Stimulated activated CD4-positive, alpha-beta T cell treated with anti-CD3 and anti-CD28 coated beads, TNF-alpha, amount 100 ng/mL, for 24 hours (primary cell): ENCODE data around the gene SUPT3H.

Experiments
- DNase-seq, 3 experiments: peaks; one replicate each; pipeline ENCODE4 v3.0.0-alpha.2; 2020; ENCODE audit warnings: low read depth in 3 of 3

The SUPT3H gene

DNA sequence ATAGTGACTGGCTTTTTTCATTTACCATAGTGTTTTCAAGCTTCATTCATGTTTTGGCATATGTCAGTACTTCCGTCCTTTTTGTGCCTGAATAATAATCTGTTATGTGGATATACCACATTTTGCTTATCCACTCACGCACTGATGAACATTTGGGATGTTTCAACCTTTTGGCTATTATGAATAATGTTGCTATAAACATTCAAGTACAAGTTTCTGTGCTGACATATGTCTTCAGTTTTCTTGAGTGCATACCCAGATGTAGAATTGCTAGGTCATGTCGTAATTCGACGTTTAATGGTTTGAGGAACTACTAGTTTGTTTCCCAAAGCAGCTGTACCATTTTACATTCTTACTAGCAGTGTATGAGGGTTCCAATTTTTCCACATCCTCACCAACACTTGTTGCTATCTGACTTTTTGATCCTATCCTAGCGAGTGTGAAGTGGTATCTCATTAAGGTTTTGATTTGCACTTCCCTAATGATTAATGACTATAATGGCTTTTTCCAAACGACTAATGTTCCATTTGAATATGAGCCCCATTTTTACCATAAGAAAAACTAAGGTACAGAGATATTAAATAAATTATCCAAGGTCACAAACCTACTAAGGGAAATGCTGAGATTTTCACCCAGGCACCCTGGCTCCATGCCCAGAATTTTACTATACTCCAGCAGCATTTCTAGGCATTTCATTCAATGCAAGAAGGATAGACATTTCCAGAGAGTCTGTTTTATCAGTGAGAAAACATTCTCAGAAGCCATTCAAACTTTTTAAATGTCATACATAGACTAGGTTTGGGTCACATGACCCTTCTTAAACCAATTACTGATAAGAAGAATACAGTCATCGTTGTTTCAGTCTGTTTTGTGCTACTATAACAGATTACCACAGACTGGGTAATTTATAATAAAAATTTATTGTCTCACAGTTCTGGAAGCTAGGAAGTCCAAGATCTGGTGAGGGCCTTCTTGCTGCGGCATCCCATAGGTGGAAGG lies 120.7 kb downstream of the SUPT3H start:
- DNase-seq, result no peak

DNA sequence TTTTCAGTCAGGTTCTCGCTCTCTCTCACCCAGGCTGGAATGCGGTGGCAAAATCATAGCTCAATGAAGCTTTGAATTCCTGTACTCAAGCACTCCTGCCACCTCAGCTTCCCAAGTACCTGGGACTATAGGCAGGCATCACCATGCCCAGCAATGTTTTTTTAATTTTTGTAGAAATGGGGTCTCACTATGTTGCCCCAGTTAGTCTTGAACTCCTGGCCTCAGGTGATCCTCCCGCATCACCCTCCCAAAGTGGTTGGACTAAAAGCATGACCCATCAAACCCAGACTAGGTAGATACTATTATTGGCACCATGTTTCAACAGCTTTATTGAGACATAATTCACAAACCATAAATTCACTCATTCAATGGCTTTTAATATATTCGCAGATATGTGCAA lies 122.3 kb downstream of the SUPT3H start:
- no peak for DNase-seq

DNA sequence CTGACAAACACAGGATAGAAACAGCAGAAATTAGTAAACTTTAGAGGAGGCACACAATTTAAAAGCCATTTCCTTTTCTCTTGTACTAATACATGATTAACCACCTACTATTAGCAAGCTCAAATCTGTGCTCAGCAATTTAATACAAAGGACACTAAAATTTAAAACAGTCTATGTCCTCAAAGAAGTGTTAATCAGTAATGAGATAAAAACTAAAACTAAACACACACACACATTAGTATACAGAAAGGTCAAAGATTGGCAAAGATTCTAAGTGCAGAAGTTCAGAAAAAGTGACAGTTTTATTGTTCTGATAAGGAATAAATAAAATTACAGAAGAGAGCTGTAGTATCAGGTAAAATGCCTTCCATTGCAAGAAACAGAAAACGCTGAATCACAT lies 123.5 kb downstream of the SUPT3H start:
- no peak for DNase-seq

DNA sequence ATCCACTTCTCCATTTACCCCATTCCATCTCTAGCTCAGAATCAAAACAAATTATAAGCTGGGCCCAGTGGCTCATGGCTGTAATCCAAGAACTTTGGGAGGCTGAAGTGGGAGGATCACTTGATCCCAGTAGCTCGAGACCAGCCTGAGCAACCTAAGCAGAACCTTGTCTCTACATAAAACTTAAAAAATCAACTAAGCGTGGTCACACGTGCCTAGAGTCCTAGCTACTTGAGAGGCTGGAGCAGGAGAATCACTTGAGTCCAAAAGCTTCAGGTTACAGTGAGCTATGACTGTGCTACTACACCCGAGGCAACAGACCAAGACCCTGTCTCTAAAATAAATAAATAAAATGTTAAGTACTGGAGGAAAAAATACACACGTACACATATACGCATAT lies 124.3 kb downstream of the SUPT3H start:
- DNase-seq, result no peak

DNA sequence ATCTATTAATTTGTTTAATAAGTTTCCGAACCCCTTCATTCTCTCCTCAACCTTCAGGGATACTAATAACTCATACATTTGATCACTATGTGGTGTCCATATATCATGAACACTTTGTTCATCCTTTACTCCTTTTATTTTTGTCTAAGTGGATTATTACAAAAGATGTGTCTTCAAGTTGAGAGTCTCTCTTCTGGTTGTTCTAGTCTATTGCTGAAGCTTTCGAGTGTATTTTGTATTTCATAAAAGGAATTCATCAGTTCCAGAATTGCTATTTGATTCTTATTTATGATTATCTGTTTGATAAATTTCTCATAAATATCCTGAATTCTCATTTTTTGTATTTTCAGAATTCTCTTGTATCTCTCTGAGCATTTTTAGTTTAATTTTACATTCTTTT lies 146.1 kb downstream of the SUPT3H start:
- no peak for DNase-seq

- DNase-seq, result no peak
Observed at GRCh38 chr6:45229416-45229815, 148.3 kb downstream of the SUPT3H start.

DNA sequence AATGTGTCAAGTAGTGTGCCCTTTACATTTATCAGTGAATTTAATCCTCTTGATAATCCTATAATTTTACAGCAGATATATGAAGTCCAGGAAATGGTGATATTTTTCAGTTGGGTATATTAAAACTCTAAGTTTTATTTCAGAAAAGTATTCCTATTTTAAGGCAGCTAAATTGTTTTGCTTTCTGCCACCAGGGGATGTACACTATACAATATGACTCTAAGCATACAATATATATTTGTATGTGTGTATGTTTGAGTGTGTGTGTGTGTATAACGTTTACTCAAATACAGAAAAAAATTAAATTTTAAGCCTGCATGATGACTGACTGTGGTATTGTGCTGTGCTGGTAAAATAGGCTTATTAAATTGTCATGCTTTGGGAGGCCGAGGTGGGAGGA lies 151.7 kb downstream of the SUPT3H start:
- DNase-seq, result no peak

GRCh38 chr6:45222380-45222779 lies 155.4 kb downstream of the SUPT3H start:
- no peak for DNase-seq

DNA sequence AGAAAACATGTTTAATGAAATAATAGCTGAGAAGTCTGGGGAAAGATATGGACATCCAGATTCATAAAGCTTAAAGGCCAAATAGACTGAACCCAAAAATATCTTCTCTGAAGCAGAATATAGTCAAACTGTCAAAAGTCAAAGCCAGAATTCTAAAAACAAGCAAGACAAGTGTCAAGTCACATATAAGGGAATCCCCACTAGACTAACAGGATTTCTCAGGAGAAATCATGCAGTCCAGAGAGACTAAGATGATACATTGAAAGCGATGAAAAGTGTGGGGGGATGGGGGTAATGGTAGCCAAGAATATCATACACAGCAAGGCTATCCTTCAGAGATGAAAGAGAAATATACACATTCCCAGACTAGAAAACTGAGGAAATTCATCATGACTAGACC lies 162.0 kb downstream of the SUPT3H start:
- no peak for DNase-seq

GRCh38 chr6:45212976-45213375 lies 164.8 kb downstream of the SUPT3H start:
- no peak for DNase-seq

DNA sequence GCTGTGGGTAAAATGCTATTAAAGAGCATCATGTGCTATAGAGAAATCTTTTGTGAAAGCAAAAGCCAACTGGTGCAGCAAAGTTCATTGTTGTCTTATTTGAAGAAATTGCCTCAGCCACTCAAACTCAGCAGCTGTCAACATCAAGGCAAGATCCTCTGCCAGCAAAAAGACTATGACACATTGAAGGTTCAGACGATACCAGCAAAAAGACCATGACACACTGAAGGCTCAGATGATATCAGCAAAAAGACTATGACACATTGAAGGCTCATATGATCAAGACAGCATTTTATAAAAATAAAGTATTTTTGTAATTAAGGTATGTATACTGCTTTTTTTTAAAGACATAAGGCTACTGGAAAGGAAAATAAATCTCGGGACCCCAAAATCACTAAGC lies 168.0 kb downstream of the SUPT3H start:
- DNase-seq, result no peak

DNA sequence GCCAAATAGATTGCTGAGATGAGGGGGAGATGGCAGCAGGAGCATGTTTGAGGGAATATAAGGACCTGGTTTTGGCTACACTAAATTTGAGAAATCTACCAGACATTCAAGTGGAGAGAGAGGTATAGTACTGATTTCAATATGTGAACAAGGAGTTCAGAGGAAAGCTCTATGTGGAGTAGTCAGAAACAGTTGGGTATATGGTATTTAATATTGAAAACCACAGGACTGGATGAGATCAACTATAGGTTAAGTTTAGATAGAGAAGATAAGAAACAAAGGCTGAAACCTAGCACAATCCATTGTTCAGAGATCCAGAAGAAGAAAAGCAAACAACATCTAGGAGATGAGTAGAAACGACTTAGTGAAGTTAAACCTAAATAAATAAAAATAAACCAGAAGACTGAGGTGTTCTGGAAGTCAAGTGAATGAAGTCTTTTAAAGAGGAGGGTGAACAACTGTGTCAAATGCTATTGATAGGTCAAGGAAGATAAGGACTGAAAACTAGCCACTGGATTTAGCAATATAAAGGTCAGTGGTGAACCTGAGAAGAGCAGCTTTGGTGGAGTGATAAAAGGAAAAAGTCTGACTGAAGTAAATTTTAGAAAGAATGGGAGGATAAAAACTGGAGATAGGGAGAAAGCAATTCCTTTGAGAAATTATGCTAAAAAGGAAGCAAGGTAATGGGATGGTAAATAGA lies 170.8 kb downstream of the SUPT3H start:
- DNase-seq, result no peak

GRCh38 chr6:45201484-45201883 lies 176.2 kb downstream of the SUPT3H start:
- no peak for DNase-seq

- DNase-seq, result no peak
Observed at GRCh38 chr6:45200510-45200909, 177.2 kb downstream of the SUPT3H start.

- DNase-seq, result no peak
Observed at GRCh38 chr6:45199554-45199953, 178.2 kb downstream of the SUPT3H start.

DNA sequence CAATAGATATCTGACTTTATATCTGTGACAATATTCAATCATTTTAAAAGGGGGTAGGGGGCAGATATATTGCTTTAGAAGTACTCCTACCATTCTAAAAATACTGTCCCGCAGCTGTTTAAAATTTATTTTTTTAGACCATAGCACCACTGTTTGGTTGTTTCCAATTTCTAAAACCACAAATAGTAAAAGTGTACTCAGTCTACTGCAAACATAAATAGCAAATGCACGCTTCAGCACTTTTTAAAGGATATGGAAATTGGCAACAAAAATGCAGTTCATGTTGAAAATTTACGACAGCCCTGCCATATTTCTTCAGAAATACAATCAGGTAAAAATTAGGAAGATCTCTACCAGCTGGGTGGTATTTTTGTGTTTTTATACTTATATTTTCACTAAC lies 181.6 kb downstream of the SUPT3H start:
- no peak for DNase-seq

DNA sequence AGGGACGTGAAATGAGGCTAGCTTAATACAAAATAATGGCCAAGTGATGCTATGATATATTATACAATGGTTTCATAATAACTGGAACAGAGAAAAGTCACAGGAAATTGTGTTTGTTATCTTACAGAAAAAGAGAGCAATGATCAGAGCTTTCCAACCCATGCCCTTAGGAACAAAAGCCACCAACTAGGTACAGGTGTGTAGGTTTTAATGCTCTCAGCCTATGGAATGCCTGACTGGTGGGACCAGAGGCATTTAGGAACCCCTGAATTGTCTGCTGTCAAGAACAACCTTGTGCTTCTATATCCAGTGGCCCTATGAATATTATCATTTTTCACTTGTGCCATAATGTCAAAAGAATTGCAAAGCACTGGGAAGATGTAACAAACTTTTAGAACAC lies 182.6 kb downstream of the SUPT3H start:
- DNase-seq, result no peak

GRCh38 chr6:45192556-45192955 lies 185.2 kb downstream of the SUPT3H start:
- DNase-seq, result no peak

DNA sequence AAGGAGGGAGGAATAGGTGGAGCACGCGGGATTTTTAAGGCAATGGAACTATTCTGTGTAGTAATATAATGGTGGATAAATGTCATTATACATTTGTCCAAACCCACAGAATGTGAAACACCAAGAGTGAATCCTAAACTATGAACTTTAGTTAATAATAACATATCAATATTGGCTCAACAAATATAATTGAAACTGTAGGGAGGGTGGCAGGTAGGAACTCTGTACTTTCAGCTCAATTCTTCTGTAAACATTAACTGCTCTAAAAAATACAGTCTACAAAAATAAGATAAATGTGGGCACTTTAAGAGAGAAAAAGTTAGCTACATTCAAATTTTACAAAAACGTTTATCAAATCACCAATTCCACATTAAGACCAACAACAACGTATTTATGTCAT lies 186.3 kb downstream of the SUPT3H start:
- DNase-seq, result no peak

DNA sequence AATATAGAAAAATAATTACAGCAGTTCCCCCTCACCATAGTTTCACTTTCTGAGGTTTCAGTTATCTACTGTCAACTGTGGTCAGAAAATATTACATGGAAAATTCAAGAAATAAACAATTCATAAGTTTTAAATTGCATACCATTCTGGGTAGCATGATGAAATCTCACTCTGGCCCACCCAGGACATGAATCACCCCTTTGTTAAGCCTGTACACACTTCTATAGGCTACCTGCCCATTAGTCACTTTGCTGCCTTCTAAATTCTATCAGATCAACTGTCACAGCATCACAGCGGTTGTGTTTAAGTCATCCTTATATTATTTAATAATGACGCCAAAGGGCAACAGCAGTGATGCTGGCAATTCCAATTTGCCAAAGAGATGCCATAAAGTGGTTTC lies 189.9 kb downstream of the SUPT3H start:
- no peak for DNase-seq

- DNase-seq, result no peak
Observed at GRCh38 chr6:45185403-45186251, 192.1 kb downstream of the SUPT3H start.

- no peak for DNase-seq
Observed at GRCh38 chr6:45184937-45185336, 192.8 kb downstream of the SUPT3H start.
